Motor neuron (in vitro differentiated cells): Measurements from ENCODE around the gene IRGC. TPM values are rescaled to one million over a fixed set of nuclear protein-coding genes. Genes with fewer than 3 reads are reported as not detected.

Experiments
- ATAC-seq, 8 experiments: fragments of 200-7000 bp; cut with Tn5 transposase; replicated peaks in 6 of 8; 2 replicates each; pipeline ENCODE4 v1.8.0; 2021; ENCODE audit warnings: mild to moderate bottlenecking in 8 of 8, moderate library complexity in 8 of 8
- H3K27ac ChIP-seq, 2 donors: fragments of 250-450 bp; sonication (Bioruptor Pico); 2 replicates each; pipeline ENCODE4 v1.9.0; 2021; ENCODE audit warnings: antibody characterized with exemption in 2 of 2, mild to moderate bottlenecking in 2 of 2, moderate library complexity in 1 of 2
- H3K4me1 ChIP-seq, 2 donors: fragments of 250-450 bp; sonication (Bioruptor Pico); replicated peaks in 1 of 2; 2 replicates each; pipeline ENCODE4 v1.6.1; 2021; ENCODE audit warnings: antibody characterized with exemption in 2 of 2, mild to moderate bottlenecking in 2 of 2, moderate library complexity in 1 of 2
- H3K4me3 ChIP-seq, 5 donors: fragments of 250-450 bp; sonication (Bioruptor Pico); 2 replicates each; pipeline ENCODE4 v1.9.0; 2021; ENCODE audit warnings: antibody characterized with exemption in 5 of 5, mild to moderate bottlenecking in 5 of 5, moderate library complexity in 4 of 5
- WGBS, 10 experiments: fragments of 450-650 bp; shearing (Covaris generic); methylation state at CpG; one replicate each; pipeline ENCODE4 v1.0.0; 2022; 5-methylcytosine and 5-hydroxymethylcytosine counted together
- in situ Hi-C, 9 experiments: fragments of 400-800 bp; cut with MboI; loops; one replicate each; pipeline ENCODE4 v1.15.0; 2021; ENCODE audit warnings: low sequenced_read_pairs in 9 of 9, low pct_unique_long_range_greater_than_20kb in 2 of 9; ENCODE audit not compliant: unreplicated experiment in 9 of 9
- total RNA-seq, 8 experiments: library from RNA; unstranded; fragments of 300-600 nt; gene quantifications; 2 replicates each; pipeline versions ENCODE4 v1.2.3 to v1.2.4, GENCODE V29; 2022

The IRGC gene
- under 1 TPM in 4 of 8 experiments, not detected in 4; 0.05 to 0.81 (median 0.19) TPM for total RNA-seq

DNA sequence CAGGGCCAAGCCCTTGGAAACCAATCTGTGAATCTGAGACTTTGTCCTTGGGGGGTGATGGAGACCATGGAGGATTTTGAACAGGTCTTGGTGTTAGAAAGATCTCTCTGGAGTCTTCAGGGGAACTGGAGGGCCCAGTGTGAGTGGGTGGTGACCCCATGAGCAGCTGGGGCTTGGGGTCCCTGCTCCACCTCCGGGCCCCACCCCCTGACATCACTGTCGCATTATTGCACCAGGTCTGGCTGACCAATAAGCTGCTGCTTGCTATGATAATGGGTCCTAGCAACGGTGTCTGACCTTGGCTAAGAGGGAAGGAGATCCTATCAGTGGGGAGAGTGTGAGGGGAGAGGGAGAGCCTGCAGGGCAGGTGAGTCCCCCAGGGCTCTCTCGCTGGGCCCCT, at the start of gene IRGC:
Gene IRGC (plus strand): TSS at position 301 of the 400 bp plus-strand sequence. CDS start 2,483 bp downstream, outside the sequence.
- no peak for ATAC-seq

DNA sequence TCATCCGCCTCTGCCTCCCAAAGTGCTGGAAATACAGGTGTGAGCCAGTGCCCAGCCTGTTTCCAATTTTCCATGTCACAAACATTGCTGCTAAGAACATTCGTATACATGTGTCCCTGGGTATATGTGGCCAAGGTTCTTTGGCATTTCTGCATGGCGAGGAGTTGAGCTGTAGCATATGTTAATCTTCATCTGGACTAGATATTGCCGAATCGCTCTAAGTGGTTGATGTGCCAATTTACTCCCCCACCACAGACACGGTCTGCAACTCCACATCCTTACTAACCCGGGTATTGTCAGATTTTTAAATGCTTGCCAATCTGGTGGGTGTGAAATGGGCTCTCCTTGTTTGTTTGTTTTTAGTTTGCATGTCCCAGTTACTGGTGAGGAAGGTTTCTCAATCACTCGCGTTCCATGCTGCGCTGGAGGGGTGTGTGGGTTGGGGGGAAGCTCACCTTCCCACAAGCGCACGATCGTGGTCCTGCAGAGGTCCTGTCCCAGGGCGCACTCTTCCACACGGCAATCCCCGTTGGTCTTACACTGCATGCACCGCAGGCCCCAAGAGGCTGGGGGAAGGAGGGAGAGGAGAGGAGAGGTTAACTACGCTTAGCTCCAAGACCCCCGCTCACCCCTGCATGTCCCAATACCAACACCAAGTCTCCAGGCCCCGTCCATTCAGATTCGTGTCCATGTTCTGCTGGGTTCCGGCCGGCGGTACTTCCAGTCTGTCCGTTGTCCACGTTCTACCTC, 48.6 kb upstream of the IRGC start:
- H3K4me1 ChIP-seq, result peaks cover 0 to 6% of the 10 kb centered on the region in 2 donors
- peak overlapping the region in 4 of 5 donors; percentile 27 to 41 (median 32) for H3K4me3 ChIP-seq
- no peak overlapping the region for H3K27ac ChIP-seq
- in situ Hi-C loops, result no loop called here
- WGBS, 10 experiments, result 51 to 100% (median 76%) methylated on average over 3 to 18 of the region's 26 CpGs; no CpG with 5 or more reads in 4 of the 10 experiments
- no peak for ATAC-seq

More for the DNA sequence above, at the start of gene IRGC:
- Histone ChIP-seq H3K4me1 (no peaks in the 10 kb centered on the region), H3K4me3 (no peak within 1 kb of the TSS), H3K27ac (no peak within 1 kb of the TSS)
- in situ Hi-C loops, result no loop called here
- 20 to 100% (median 50%) methylated on average over 1 to 2 of the region's 4 CpGs; no CpG with 5 or more reads in 7 of the 10 experiments for WGBS, 10 experiments

GRCh38 chr19:43667876-43668405, 47.9 kb upstream of the IRGC start:
- no peak overlapping the region for H3K27ac ChIP-seq
- H3K4me3 ChIP-seq, result peak overlapping the region; percentile 27 to 41 (median 33)
- WGBS, 10 experiments, result 0 to 56% (median 14%) methylated on average over 1 to 20 of the region's 29 CpGs
- in situ Hi-C loops, result no loop called here
- peaks cover 0 to 6% of the 10 kb centered on the region in 2 donors for H3K4me1 ChIP-seq
- ATAC-seq, result peak in 1 of 8 experiments; percentile 0

GRCh38 chr19:43668406-43669109, 47.3 kb upstream of the IRGC start:
- 0 to 1% methylated on average over 8 to 14 of the region's 44 CpGs; no CpG with 5 or more reads in 8 of the 10 experiments for WGBS, 10 experiments
- peak overlapping the region in 1 of 2 donors; percentile 29 for H3K27ac ChIP-seq
- in situ Hi-C loops, result no loop called here
- ATAC-seq, result peak; percentile 73 to 91 (median 90)
- peaks cover 0 to 6% of the 10 kb centered on the region in 2 donors for H3K4me1 ChIP-seq
- H3K4me3 ChIP-seq, result peak overlapping the region; percentile 31 to 41 (median 34)

DNA sequence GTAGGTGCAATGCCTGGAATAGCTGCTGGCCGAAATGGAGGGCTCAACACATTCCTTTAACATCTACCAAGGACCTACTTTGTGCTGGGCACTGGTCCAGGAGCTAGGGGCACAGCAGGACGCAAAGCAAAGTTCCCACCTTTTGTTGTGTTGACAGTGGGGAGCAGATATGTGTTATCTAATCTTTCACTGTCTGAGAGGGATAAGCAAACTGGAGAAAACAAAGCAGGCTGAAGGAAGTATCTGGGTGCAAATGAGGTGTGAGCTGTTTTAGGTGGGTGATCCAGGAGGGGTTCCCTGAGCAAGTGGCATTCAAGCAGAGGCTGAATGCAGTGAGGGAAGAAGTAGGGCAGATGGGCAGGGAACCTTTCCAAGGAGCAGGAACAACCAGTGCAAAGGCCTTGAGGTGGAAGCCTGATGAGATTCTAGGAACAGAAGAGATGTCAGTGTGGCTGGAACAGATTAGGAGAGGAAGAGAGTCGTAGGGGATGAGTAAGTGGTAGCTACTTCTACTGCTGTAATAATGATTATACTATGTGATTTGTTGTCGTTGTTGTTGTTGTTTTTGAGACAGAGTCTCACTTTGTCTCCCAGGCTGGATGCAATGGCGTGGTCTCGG, 43.7 kb upstream of the IRGC start:
- in situ Hi-C loops, result no loop called here
- H3K4me1 ChIP-seq, result peaks cover 0 to 6% of the 10 kb centered on the region in 2 donors
- WGBS, 10 experiments, result 20 to 80% (median 41%) methylated on average over 1 to 4 of the region's 6 CpGs; no CpG with 5 or more reads in 2 of the 10 experiments
- ATAC-seq, result no peak
- no peak overlapping the region for H3K4me3 ChIP-seq
- H3K27ac ChIP-seq, result no peak overlapping the region

DNA sequence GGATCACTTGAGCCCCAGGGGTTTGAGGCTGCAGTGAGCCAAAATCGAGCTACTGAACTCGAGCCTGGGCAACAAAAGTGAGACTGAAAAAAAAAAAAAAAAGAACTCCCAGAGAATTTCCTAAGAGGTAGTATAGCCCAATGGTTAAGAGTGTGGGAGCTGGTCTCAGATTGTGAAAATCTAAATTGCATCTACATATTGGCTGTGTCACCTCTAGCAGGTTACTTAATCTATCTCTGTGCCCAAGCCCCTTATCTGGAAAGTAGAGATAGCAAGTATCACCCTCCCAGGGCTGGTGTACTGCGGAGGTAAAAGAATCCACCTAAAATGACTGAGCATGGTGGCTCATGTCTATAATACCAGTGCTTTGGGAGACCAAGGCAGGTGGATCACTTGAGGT, 42.2 kb upstream of the IRGC start:
- Histone ChIP-seq H3K4me3 (no peak overlapping the region), H3K27ac (no peak overlapping the region), H3K4me1 (peaks cover 0 to 3% of the 10 kb centered on the region in 2 donors)
- 20 to 83% (median 53%) methylated on average over 1 to 3 of the region's 3 CpGs; no CpG with 5 or more reads in 4 of the 10 experiments for WGBS, 10 experiments
- in situ Hi-C loops, result no loop called here
- ATAC-seq, result no peak

- Histone ChIP-seq H3K4me1 (peaks cover 0 to 3% of the 10 kb centered on the region in 2 donors), H3K4me3 (no peak overlapping the region), H3K27ac (no peak overlapping the region)
- in situ Hi-C loops, result no loop called here
- WGBS, 10 experiments, result 73 to 100% (median 93%) methylated on average over 1 to 6 of the region's 8 CpGs; no CpG with 5 or more reads in 3 of the 10 experiments
- no peak for ATAC-seq
Measured at GRCh38 chr19:43674183-43674582, 41.7 kb upstream of the IRGC start.

DNA sequence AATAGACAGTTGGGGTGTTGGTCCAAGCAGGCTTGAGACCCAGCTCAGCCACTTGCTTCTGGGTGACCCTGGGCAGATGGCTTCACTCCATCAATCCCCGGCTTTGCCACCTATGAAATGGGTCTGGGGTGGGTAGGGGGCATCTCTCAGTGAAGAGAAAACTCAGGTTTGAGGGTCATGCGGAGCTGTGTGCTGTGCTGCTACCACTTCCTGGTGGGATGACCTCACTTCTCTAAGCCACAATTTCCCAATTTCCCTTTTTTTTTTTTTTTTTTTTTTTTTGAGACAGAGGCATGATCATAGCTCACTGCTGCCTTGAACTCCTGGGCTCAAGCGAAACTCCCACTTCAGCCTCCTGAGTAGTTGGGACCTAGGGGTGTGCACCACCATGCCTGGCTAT, 41.3 kb upstream of the IRGC start:
- 54 to 78% (median 60%) methylated on average over 1 to 3 of the region's 3 CpGs; no CpG with 5 or more reads in 7 of the 10 experiments for WGBS, 10 experiments
- Histone ChIP-seq H3K4me3 (no peak overlapping the region), H3K4me1 (peaks cover 0 to 3% of the 10 kb centered on the region in 2 donors), H3K27ac (no peak overlapping the region)
- ATAC-seq, result no peak
- in situ Hi-C loops, result no loop called here

DNA sequence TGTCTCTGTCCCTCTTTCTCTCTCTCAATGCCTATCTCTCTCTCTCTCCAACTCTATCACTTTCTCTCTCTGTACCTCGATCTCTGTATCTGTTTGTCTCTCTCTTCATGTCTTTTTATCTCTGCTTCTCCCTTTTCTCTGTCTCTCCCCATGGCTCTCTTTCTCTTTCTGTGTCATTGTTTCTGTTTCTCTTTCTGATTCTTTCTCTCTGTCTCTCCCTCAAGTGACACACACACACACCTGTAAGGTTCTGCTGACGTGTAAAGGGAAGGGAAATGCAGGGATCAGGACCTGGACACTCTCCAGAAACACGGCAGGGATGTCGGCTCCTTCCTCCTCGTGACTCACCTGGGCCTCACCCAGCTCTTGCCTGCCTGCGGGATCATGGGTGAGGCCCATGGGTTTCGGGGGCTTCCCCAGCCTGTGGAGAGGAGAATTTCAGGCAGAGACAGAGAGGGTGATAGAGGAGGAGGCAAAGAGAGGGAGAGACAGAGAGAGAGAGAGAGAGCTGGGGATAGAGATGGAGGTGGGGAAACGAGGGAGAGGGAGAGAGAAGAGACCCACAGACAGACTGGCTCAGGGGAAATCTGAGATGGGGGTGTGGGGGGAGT, 40.5 kb upstream of the IRGC start:
- Histone ChIP-seq H3K27ac (no peak overlapping the region), H3K4me3 (no peak overlapping the region), H3K4me1 (no peaks in the 10 kb centered on the region)
- in situ Hi-C loops, result no loop called here
- peak in 2 of 8 experiments; percentile 36 to 37 for ATAC-seq
- WGBS, 10 experiments, result 10 to 71% (median 40%) methylated on average over 1 to 7 of the region's 8 CpGs

DNA sequence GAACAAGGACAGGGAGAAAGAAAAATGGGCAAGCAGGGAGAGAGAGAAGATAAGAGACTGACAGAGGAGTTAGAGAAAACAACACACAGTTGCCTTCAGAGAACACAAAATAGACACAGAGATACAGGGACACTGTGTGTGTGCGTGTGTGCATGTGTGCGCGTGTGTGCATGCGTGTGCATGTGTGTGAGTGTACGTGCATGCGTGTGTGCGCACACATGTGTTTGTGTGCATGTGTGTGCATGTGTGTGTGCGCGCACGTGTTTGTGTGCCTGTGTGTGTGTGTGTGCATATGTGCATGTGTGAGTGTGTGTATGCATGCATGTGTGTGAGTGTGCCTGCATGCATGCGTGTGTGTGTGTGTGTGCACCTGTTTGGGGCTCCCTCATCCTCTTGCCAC, 40.0 kb upstream of the IRGC start:
- in situ Hi-C loops, result no loop called here
- WGBS, 10 experiments, result 80 to 100% (median 87%) methylated on average over 1 to 6 of the region's 11 CpGs; no CpG with 5 or more reads in 4 of the 10 experiments
- no peak for ATAC-seq
- Histone ChIP-seq H3K27ac (no peak overlapping the region), H3K4me3 (no peak overlapping the region), H3K4me1 (no peaks in the 10 kb centered on the region)

- no peak overlapping the region for H3K27ac ChIP-seq
- H3K4me1 ChIP-seq, result no peaks in the 10 kb centered on the region
- in situ Hi-C loops, result no loop called here
- WGBS, 10 experiments, result 50 to 100% (median 86%) methylated on average over 1 to 9 of the region's 11 CpGs
- ATAC-seq, result peak in 2 of 8 experiments; percentile 20 to 86
- H3K4me3 ChIP-seq, result no peak overlapping the region
Measured at GRCh38 chr19:43678512-43679261, 37.2 kb upstream of the IRGC start.

DNA sequence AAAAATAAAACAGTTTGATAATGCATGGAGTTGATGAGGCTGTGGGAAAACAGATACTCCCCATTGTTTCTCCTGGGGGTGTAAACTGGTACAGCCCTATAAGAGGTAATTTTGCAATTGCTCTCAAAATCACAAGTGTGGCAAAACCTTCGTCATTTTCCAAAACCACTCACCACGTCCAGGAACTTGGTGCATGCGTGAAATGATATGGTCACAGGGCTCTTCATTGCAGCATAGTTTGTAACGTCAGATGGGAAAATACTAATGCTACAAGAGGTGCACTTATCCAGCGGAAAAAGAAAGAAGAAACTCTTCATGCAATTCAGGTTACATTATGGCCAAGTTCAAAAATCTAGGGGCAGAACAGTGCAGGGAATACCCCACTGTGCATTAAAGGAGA, 34.1 kb upstream of the IRGC start:
- 40 to 84% (median 68%) methylated on average over 1 to 5 of the region's 5 CpGs; no CpG with 5 or more reads in 3 of the 10 experiments for WGBS, 10 experiments
- in situ Hi-C loops, result no loop called here
- no peak for ATAC-seq
- no peaks in the 10 kb centered on the region for H3K4me1 ChIP-seq
- H3K4me3 ChIP-seq, result no peak overlapping the region
- H3K27ac ChIP-seq, result no peak overlapping the region
